Right lobe of liver (tissue), 6 donors: Measurements from ENCODE around the gene KIF26A. TPM values are rescaled to one million over a fixed set of nuclear protein-coding genes. Genes with fewer than 3 reads are reported as not detected.
A peak's percentile ranks its signal among the peaks of the same experiment; 100 is the strongest.

ENCODE experiments used
- ATAC-seq, 4 donors: fragments of 200-7000 bp; cut with Tn5 transposase; one replicate each; pipeline ENCODE4 v1.9.1; 2020; ENCODE audit warnings: mild to moderate bottlenecking in 4 of 4, moderate library complexity in 4 of 4
- DNase-seq, 3 donors: peaks; one replicate each; pipeline ENCODE4 v3.0.0-alpha.2; 2020
- H3K27ac ChIP-seq, 3 donors: fragments of 200-600 bp; one replicate each; pipeline ENCODE4 v1.8.0; 2022
- H3K27me3 ChIP-seq, 2 donors: fragments of 200-600 bp; one replicate each; pipeline ENCODE4 v1.8.0; 2022
- H3K36me3 ChIP-seq, 4 donors: fragments of 200-600 bp; sonication (generic) in 1 of 4; one replicate each; pipeline versions ENCODE4 v1.5.1 to v1.8.0; 2017 to 2022; ENCODE audit warnings: control low read depth in 1 of 4
- H3K4me1 ChIP-seq, 4 donors: fragments of 200-600 bp; sonication (generic) in 1 of 4; one replicate each; pipeline versions ENCODE4 v1.5.1 to v1.8.0; 2017 to 2022; ENCODE audit warnings: control low read depth in 1 of 4
- H3K4me3 ChIP-seq, 3 donors: fragments of 200-600 bp; one replicate each; pipeline ENCODE4 v1.8.0; 2022
- H3K9me3 ChIP-seq, 4 donors: fragments of 200-600 bp; sonication (generic) in 1 of 4; one replicate each; pipeline versions ENCODE4 v1.5.1 to v1.8.0; 2017 to 2022; ENCODE audit warnings: control low read depth in 1 of 4
- CTCF ChIP-seq, 4 donors: fragments of 200-600 bp in 3 of 4; fragments of 450-650 bp in 1 of 4; IDR thresholded peaks; one replicate each; pipeline versions ENCODE4 v1.5.1 to v1.8.0; 2016 to 2022; ENCODE audit warnings: antibody characterized with exemption in 4 of 4, mild to moderate bottlenecking in 2 of 4
- POLR2A ChIP-seq: fragments of 450-650 bp; IDR thresholded peaks from one replicate; pipeline ENCODE4 v1.6.1; 2017; ENCODE audit warnings: antibody characterized with exemption, mild to moderate bottlenecking
- WGBS: methylation state at CpG from one replicate; pipeline ENCODE4 v1.1.6; 2018; ENCODE audit warnings: low coverage, low lambda C conversion rate; ENCODE audit not compliant: insufficient coverage; ENCODE audit errors: missing lambda C conversion rate; 5-methylcytosine and 5-hydroxymethylcytosine counted together
- intact Hi-C, 2 donors: fragments of 100-400 bp; cut with DNase I; formaldehyde crosslinking; loops; one replicate each; pipeline versions ENCODE4 v1.11.2 to v1.14.1; 2022
- total RNA-seq, 6 experiments: library from RNA; depleted of rRNA in 2 of 6; stranded (reverse); fragments of >200 nt in 2 of 6; fragmentation: NEBNext Ultra II Directional in 3 of 6; extraction: Animal tissue kit (Norgen Biotek cat#: 25700) in 3 of 6; gene quantifications; one replicate each; pipeline versions ENCODE4 v1.1.0 to v1.2.4, GENCODE V29; 2016 to 2023
- donor health status: DM: no; HTN: yes; CAD: no.
- donor health status: DM: no; HTN: no; CAD: no.
- donor health status: DM: no; HTN: no; CAD: no.
- donor health status: DM: no; HTN: yes; CAD: no.
- donor health status: DM: no; HTN: yes; CAD: no.

KIF26A gene
- total RNA-seq, 6 experiments from 2014 or later, result 0.79 to 1.5 (median 1.1) TPM

- WGBS, result 63% methylated on average over 9 of the region's 21 CpGs
- TF ChIP-seq POLR2A (no peak), CTCF (IDR thresholded peaks at IDR 0.05) (no peak)
- no peak overlapping the region for H3K4me3 ChIP-seq
- peak in 1 of 3 donors; percentile 37 for DNase-seq
- no peak for ATAC-seq
- H3K27me3 ChIP-seq, result no peaks in the 10 kb centered on the region
- no peaks in the 10 kb centered on the region for H3K9me3 ChIP-seq
- no peak overlapping the region for H3K27ac ChIP-seq
- intact Hi-C loops, result no loop called here
- no peaks in the 10 kb centered on the region for H3K36me3 ChIP-seq
- H3K4me1 ChIP-seq, result no peaks in the 10 kb centered on the region
Observed at GRCh38 chr14:104209985-104210816, 71.8 kb downstream of the KIF26A start.

GRCh38 chr14:104210817-104211195, 72.4 kb downstream of the KIF26A start:
- H3K27me3 ChIP-seq, result no peaks in the 10 kb centered on the region
- H3K4me3 ChIP-seq, result no peak overlapping the region
- no peaks in the 10 kb centered on the region for H3K36me3 ChIP-seq
- ATAC-seq (no peak), DNase-seq (peak in 1 of 3 donors; percentile 30)
- H3K4me1 ChIP-seq, result no peaks in the 10 kb centered on the region
- no peaks in the 10 kb centered on the region for H3K9me3 ChIP-seq
- 60% methylated on average over 1 of the region's 11 CpGs for whole genome bisulfite sequencing
- intact Hi-C loops, result no loop called here
- no peak for TF ChIP-seq CTCF (IDR thresholded peaks at IDR 0.05)
- TF ChIP-seq POLR2A, result no peak
- no peak overlapping the region for H3K27ac ChIP-seq

GRCh38 chr14:104211215-104211614, 72.8 kb downstream of the KIF26A start:
- Histone ChIP-seq H3K27me3 (no peaks in the 10 kb centered on the region), H3K36me3 (no peaks in the 10 kb centered on the region), H3K9me3 (no peaks in the 10 kb centered on the region), H3K27ac (no peak overlapping the region), H3K4me3 (no peak overlapping the region), H3K4me1 (no peaks in the 10 kb centered on the region)
- TF ChIP-seq POLR2A (no peak), CTCF (IDR thresholded peaks at IDR 0.05) (no peak)
- DNase-seq, result peak in 2 of 3 donors; percentile 1 to 36
- 54% methylated on average over 5 of the region's 13 CpGs for WGBS
- intact Hi-C loops, result no loop called here
- ATAC-seq, result no peak

- WGBS, result 90% methylated on average over 8 of the region's 9 CpGs
- no peak for TF ChIP-seq POLR2A
- TF ChIP-seq CTCF (IDR thresholded peaks at IDR 0.05), result no peak
- peak in 2 of 3 donors; percentile 3 for DNase-seq
Observed at GRCh38 chr14:104211741-104212140, 73.4 kb downstream of the KIF26A start.

More at GRCh38 chr14:104211741-104212140, 73.4 kb downstream of the KIF26A start:
- Histone ChIP-seq H3K4me3 (no peak overlapping the region), H3K27me3 (no peaks in the 10 kb centered on the region), H3K4me1 (no peaks in the 10 kb centered on the region), H3K27ac (no peak overlapping the region), H3K36me3 (no peaks in the 10 kb centered on the region), H3K9me3 (no peaks in the 10 kb centered on the region)
- ATAC-seq, result no peak
- intact Hi-C loops, result no loop called here
